Activated CD4-positive, alpha-beta T cell treated with anti-CD3 and anti-CD28 coated beads, Interleukin-2, amount 50 U/mL, for 48 hours (primary cell): ENCODE results near the gene LRRC43.

ENCODE experiments used
- DNase-seq, 2 experiments: peaks; one replicate each; pipeline ENCODE4 v3.0.0-alpha.2; 2020

The LRRC43 gene

GRCh38 chr12:122227341-122227740 lies 44.4 kb downstream of the LRRC43 start:
- no peak for DNase-seq

GRCh38 chr12:122228092-122228491 lies 45.2 kb downstream of the LRRC43 start:
- DNase-seq = no peak

- DNase-seq = no peak
These were observed 47.9 kb downstream of the LRRC43 start for GRCh38 chr12:122230798-122231197.

- DNase-seq = no peak
These were observed 49.8 kb downstream of the LRRC43 start for GRCh38 chr12:122232691-122233090.

GRCh38 chr12:122235741-122236140 lies 52.8 kb downstream of the LRRC43 start:
- DNase-seq = no peak

- DNase-seq = no peak
These were observed 55.9 kb downstream of the LRRC43 start for GRCh38 chr12:122238861-122239260.

GRCh38 chr12:122243965-122244364 lies 61.0 kb downstream of the LRRC43 start:
- peak in 1 of 2 experiments; percentile 16 for DNase-seq

- no peak for DNase-seq
These were observed 61.8 kb downstream of the LRRC43 start for GRCh38 chr12:122244565-122245371.

GRCh38 chr12:122245553-122245952 lies 62.6 kb downstream of the LRRC43 start:
- no peak for DNase-seq

GRCh38 chr12:122250047-122250446 lies 67.1 kb downstream of the LRRC43 start:
- no peak for DNase-seq

- no peak for DNase-seq
These were observed 67.6 kb downstream of the LRRC43 start for GRCh38 chr12:122250536-122250935.
